DMS114 treated with DMSO at 0.1 percent for 48 hours (cell line): ENCODE results near the gene MYOF.
"Not testable (repeated sequence)": the region's sequence is repeated elsewhere in the genome, so short reads cannot be mapped to it uniquely, and the experiment has no call there.

Experiments used
- DNase-seq: peaks from one replicate; lab custom pipeline; 2025; ENCODE audit not compliant: unreplicated experiment; lab: John Stamatoyannopoulos, UW

Gene MYOF

GRCh38 chr10:93478873-93479272 is 3.3 kb downstream of the MYOF start:
- no peak for DNase-seq

- no peak for DNase-seq
Measured at GRCh38 chr10:93476756-93477155, 5.4 kb downstream of the MYOF start.

- DNase-seq, result no peak
Measured at GRCh38 chr10:93475871-93476270, 6.3 kb downstream of the MYOF start.

- no peak for DNase-seq
Measured at GRCh38 chr10:93475227-93475626, 6.9 kb downstream of the MYOF start.

GRCh38 chr10:93473804-93474472 is 8.2 kb downstream of the MYOF start:
- no peak for DNase-seq

- no peak for DNase-seq
Measured at GRCh38 chr10:93473161-93473560, 9.0 kb downstream of the MYOF start.

- no peak for DNase-seq
Measured at GRCh38 chr10:93471110-93471651, 11.0 kb downstream of the MYOF start.

- DNase-seq, result no peak
Measured at GRCh38 chr10:93469454-93469853, 12.7 kb downstream of the MYOF start.

GRCh38 chr10:93468461-93469213 is 13.5 kb downstream of the MYOF start:
- DNase-seq, result no peak

- DNase-seq, result not testable (repeated sequence)
Measured at GRCh38 chr10:93467635-93468034, 14.5 kb downstream of the MYOF start.

GRCh38 chr10:93465806-93466675 is 16.1 kb downstream of the MYOF start:
- DNase-seq, result no peak

GRCh38 chr10:93464776-93465388 is 17.3 kb downstream of the MYOF start:
- no peak for DNase-seq

- DNase-seq, result no peak
Measured at GRCh38 chr10:93463723-93464476, 18.2 kb downstream of the MYOF start.

- DNase-seq, result no peak
Measured at GRCh38 chr10:93462881-93463280, 19.3 kb downstream of the MYOF start.

GRCh38 chr10:93462371-93462770 is 19.8 kb downstream of the MYOF start:
- no peak for DNase-seq

GRCh38 chr10:93461807-93462178 is 20.3 kb downstream of the MYOF start:
- no peak for DNase-seq

GRCh38 chr10:93461109-93461806 is 20.9 kb downstream of the MYOF start:
- no peak for DNase-seq

GRCh38 chr10:93459466-93459865 is 22.7 kb downstream of the MYOF start:
- DNase-seq, result no peak

- DNase-seq, result no peak
Measured at GRCh38 chr10:93458821-93459257, 23.3 kb downstream of the MYOF start.

GRCh38 chr10:93457511-93457910 is 24.6 kb downstream of the MYOF start:
- no peak for DNase-seq
